Choroid plexus epithelial cell (primary cell): ENCODE measurements around the gene XAGE3.
"Not testable (repeated sequence)": the region's sequence is repeated elsewhere in the genome, so short reads cannot be mapped to it uniquely, and the experiment has no call there.

Experiments
- DNase-seq: peaks from one replicate; pipeline ENCODE4 v3.0.0-alpha.2; 2010; ENCODE audit warnings: low read depth
- H3K4me3 ChIP-seq: 2 replicates; pipeline ENCODE4 v1.5.1; 2011; ENCODE audit warnings: low read depth, mild to moderate bottlenecking, control low read depth, low read length, moderate library complexity
- TF ChIP-seq, protein P1 (sequence below): conservative IDR thresholded peaks from 2 replicates; pipeline ENCODE4 v1.5.1; 2011; ENCODE audit warnings: low read depth, mild to moderate bottlenecking, control low read depth, inconsistent platforms, low read length, moderate library complexity

XAGE3 gene

GRCh38 chrX:52867610-52868348 lies at the start of gene XAGE3:
Gene XAGE3, minus strand, starts transcription at chrX:52868083. Its CDS starts 950 bp downstream, at chrX:52867133.
- H3K4me3 ChIP-seq, result no peak within 1 kb of the TSS
- no peak for DNase-seq
- TF ChIP-seq, protein P1, sequence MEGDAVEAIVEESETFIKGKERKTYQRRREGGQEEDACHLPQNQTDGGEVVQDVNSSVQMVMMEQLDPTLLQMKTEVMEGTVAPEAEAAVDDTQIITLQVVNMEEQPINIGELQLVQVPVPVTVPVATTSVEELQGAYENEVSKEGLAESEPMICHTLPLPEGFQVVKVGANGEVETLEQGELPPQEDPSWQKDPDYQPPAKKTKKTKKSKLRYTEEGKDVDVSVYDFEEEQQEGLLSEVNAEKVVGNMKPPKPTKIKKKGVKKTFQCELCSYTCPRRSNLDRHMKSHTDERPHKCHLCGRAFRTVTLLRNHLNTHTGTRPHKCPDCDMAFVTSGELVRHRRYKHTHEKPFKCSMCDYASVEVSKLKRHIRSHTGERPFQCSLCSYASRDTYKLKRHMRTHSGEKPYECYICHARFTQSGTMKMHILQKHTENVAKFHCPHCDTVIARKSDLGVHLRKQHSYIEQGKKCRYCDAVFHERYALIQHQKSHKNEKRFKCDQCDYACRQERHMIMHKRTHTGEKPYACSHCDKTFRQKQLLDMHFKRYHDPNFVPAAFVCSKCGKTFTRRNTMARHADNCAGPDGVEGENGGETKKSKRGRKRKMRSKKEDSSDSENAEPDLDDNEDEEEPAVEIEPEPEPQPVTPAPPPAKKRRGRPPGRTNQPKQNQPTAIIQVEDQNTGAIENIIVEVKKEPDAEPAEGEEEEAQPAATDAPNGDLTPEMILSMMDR, result no peak

GRCh38 chrX:52914704-52915103 lies 46.8 kb upstream of the XAGE3 start:
- H3K4me3 ChIP-seq, DNase-seq: not testable (repeated sequence)

DNA sequence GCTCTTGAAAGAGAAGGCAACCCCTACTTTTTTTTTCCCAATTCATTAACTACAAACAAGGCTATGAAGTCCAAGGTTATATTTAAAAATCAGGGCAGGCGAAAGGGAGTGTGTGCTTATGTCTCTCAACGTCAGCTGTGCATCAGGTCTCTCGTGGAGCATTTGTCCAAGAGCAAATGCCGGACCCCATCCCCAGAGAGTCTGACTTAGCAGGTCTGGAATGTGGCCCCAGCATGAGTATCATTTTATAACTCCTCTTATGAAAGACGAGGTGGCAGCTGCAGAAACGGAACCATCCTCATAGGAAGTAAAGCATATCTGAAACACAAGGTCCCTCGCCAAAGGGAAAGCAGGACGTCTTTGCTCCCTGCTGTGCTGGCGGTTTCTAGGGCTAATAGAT lies 45.8 kb upstream of the XAGE3 start:
- H3K4me3 ChIP-seq, result not testable (repeated sequence)

GRCh38 chrX:52909313-52909969 lies 41.6 kb upstream of the XAGE3 start:
- H3K4me3 ChIP-seq, DNase-seq: not testable (repeated sequence)

More for the DNA sequence above, 45.8 kb upstream of the XAGE3 start:
- DNase-seq, result not testable (repeated sequence)

DNA sequence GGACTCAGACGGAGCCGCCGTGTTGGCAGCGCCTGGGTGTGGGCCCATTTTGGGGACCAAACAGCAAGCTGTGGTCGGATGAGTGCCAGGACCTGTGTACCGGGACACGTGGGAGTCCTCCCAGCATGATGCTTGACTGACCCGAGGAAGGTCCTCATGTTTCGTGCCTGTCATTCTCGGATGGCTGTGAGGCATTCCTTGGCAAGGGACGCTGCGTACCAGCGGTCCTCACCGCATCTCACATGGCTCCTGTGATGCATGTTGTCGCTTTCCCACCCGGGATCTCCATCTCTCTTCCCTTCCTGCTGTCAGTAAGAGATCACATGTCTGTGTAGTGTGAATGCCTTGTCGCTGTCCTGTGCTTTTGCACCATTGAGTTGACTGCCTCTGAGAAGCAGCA lies 40.0 kb upstream of the XAGE3 start:
- H3K4me3 ChIP-seq, DNase-seq: not testable (repeated sequence)

DNA sequence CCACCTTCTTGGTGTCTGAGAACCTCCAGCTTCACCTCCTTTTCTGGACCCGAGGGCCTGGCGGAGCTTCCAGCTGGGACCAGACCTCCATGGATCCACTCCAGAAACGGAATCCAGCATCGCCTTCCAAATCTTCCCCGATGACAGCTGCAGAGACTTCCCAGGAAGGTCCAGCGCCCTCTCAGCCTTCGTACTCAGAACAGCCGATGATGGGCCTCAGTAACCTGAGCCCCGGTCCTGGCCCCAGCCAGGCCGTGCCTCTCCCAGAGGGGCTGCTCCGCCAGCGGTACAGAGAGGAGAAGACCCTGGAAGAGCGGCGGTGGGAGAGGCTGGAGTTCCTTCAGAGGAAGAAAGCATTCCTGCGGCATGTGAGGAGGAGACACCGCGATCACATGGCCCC lies 39.3 kb upstream of the XAGE3 start:
- H3K4me3 ChIP-seq, DNase-seq: not testable (repeated sequence)

- DNase-seq, H3K4me3 ChIP-seq: not testable (repeated sequence)
Observed at GRCh38 chrX:52906072-52906471, 38.2 kb upstream of the XAGE3 start.

DNA sequence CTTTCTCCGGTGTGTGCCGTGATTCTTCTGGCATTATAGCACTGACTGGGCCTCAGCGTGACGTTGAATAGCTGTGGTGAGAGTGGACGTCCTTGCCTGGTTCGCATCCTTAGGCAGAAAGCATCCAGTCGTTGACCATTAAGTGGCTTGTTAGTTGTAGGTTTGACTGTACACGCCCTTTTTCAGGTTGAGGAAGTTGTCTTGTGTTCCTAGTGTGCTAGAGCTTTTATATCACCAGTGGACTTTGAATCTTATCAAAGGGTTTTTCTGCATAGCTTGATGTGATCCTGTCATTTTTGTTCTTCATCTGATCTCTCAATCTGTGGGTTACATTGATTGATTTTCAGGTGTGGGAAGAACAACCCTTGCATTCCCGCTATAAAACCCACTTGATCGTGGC lies 37.6 kb upstream of the XAGE3 start:
- not testable (repeated sequence) for H3K4me3 ChIP-seq, DNase-seq

- not testable (repeated sequence) for H3K4me3 ChIP-seq, DNase-seq
Observed at GRCh38 chrX:52896855-52897709, 29.2 kb upstream of the XAGE3 start, which contains the start of gene FAM156B. Gene FAM156B, plus strand, starts transcription at chrX:52897330. Its CDS starts 9,896 bp downstream, at chrX:52907226.

GRCh38 chrX:52896438-52896837 lies 28.6 kb upstream of the XAGE3 start:
- not testable (repeated sequence) for H3K4me3 ChIP-seq

GRCh38 chrX:52888090-52888489 lies 20.2 kb upstream of the XAGE3 start:
- H3K4me3 ChIP-seq, DNase-seq: not testable (repeated sequence)

More at GRCh38 chrX:52896438-52896837, 28.6 kb upstream of the XAGE3 start:
- DNase-seq, result not testable (repeated sequence)

GRCh38 chrX:52887459-52887858 lies 19.6 kb upstream of the XAGE3 start:
- H3K4me3 ChIP-seq, DNase-seq: not testable (repeated sequence)

DNA sequence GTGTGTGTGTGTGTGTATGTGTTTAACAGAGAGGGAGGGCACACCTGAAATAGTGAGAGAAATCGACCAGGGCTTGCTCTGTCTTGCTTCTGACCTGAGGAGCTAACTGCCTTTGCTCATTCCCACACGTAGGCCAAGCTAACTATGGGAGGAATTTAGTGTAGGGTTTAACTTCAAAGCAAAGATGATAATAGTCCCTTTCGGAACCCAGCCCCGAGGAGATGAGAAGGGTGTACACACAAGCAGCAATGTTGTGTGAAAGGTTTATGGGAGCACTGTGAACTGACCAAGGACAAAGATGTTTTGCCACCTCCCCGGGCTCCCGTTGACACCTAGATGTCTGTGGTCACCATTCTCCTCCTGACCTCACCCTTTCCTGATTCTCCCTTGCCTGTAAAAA lies 8.5 kb upstream of the XAGE3 start:
- not testable (repeated sequence) for H3K4me3 ChIP-seq, DNase-seq

- H3K4me3 ChIP-seq, DNase-seq: not testable (repeated sequence)
Observed at GRCh38 chrX:52875436-52875835, 7.6 kb upstream of the XAGE3 start.
